H1 (cell line): ENCODE results near the gene TRHDE. TPM values are rescaled to one million over a fixed set of nuclear protein-coding genes. Genes with fewer than 3 reads are reported as not detected.

ENCODE experiments used
- CTCF ChIA-PET: fragments of 300-600 bp; sonication (Branson Sonifier 250); formaldehyde crosslinking; loops from one replicate; lab custom pipeline; 2021; ENCODE audit not compliant: partially characterized antibody; lab: Charles Lee
- POLR2A ChIA-PET: fragments of 300-600 bp; sonication (Branson Sonifier 250); formaldehyde crosslinking; loops from one replicate; lab custom pipeline; 2021; ENCODE audit warnings: inconsistent platforms; ENCODE audit not compliant: partially characterized antibody; lab: Charles Lee
- DNase-seq, 2 experiments: peaks; one replicate each; pipeline versions ENCODE4 v3.0.0 to v3.0.0-alpha.2; 2010 to 2022; ENCODE audit warnings: low spot score in 2 of 2, low read depth in 1 of 2, mixed read lengths in 1 of 2
- FAIRE-seq: peaks from 2 replicates; lab custom pipeline; 2011; peaks lifted over from hg19 to GRCh38; lab: Jason Lieb, UNC
- H2AFZ ChIP-seq: 2 replicates; pipeline ENCODE4 v1.8.1; 2012; ENCODE audit warnings: low read length, inconsistent platforms
- H2AK5ac ChIP-seq: 2 replicates; pipeline ENCODE4 v1.6.1; 2013; ENCODE audit warnings: low read depth, low read length
- H2BK120ac ChIP-seq: replicated peaks from 2 replicates; pipeline ENCODE3; 2013; ENCODE audit warnings: low read depth, low read length, inconsistent platforms
- H2BK12ac ChIP-seq: 2 replicates; pipeline ENCODE4 v1.6.1; 2013; ENCODE audit warnings: low read depth, low read length
- H2BK15ac ChIP-seq: 2 replicates; pipeline ENCODE4 v1.6.1; 2013; ENCODE audit warnings: low read length
- H2BK20ac ChIP-seq: 2 replicates; pipeline ENCODE4 v1.6.1; 2013; ENCODE audit warnings: low read length
- H2BK5ac ChIP-seq: 2 replicates; pipeline ENCODE4 v1.6.1; 2013; ENCODE audit warnings: low read depth, low read length
- H3K14ac ChIP-seq: 2 replicates; pipeline ENCODE4 v1.6.1; 2013; ENCODE audit warnings: inconsistent platforms; ENCODE audit not compliant: insufficient read length
- H3K18ac ChIP-seq: 2 replicates; pipeline ENCODE4 v1.6.1; 2013; ENCODE audit warnings: low read length; ENCODE audit errors: extremely low read depth
- H3K23ac ChIP-seq: 2 replicates; pipeline ENCODE4 v1.6.1; 2013; ENCODE audit warnings: inconsistent platforms; ENCODE audit not compliant: insufficient read length
- H3K23me2 ChIP-seq: 2 replicates; pipeline ENCODE4 v1.6.1; 2013; ENCODE audit warnings: low read depth, low read length
- H3K27ac ChIP-seq: 2 replicates; pipeline ENCODE4 v1.6.1; 2011; ENCODE audit warnings: low read depth, low read length, inconsistent platforms
- H3K27me3 ChIP-seq, 4 experiments: replicated peaks in 1 of 4; 1 replicate in 1 of 4; 2 replicates in 3 of 4; pipeline versions ENCODE4 v1.6.1 to v1.8.1; 2011 to 2013; ENCODE audit warnings: low read length in 3 of 4, mild to moderate bottlenecking in 3 of 4, inconsistent platforms in 2 of 4, mixed read lengths in 2 of 4, moderate library complexity in 1 of 4; ENCODE audit not compliant: control insufficient read depth in 3 of 4, insufficient read depth in 3 of 4; ENCODE audit errors: extremely low read depth in 1 of 4
- H3K36me3 ChIP-seq, 4 experiments: 2 replicates each; pipeline versions ENCODE4 v1.6.1 to v1.8.1; 2011 to 2013; ENCODE audit warnings: mild to moderate bottlenecking in 4 of 4, low read length in 3 of 4, moderate library complexity in 2 of 4, control low read depth in 1 of 4, inconsistent platforms in 1 of 4; ENCODE audit not compliant: insufficient read depth in 4 of 4, control insufficient read depth in 2 of 4
- H3K4ac ChIP-seq: replicated peaks from 2 replicates; pipeline ENCODE3; 2013; ENCODE audit warnings: low read length, low read depth, mixed read lengths, inconsistent platforms; ENCODE audit not compliant: insufficient read length
- H3K4me1 ChIP-seq, 4 experiments: replicated peaks in 1 of 4; 1 replicate in 1 of 4; 2 replicates in 3 of 4; pipeline versions ENCODE4 v1.6.1 to v1.8.1; 2011 to 2013; ENCODE audit warnings: low read length in 3 of 4, inconsistent platforms in 2 of 4, mixed read lengths in 1 of 4; ENCODE audit not compliant: insufficient read depth in 4 of 4, control insufficient read depth in 3 of 4
- H3K4me2 ChIP-seq, 2 experiments: 2 replicates each; pipeline versions ENCODE4 v1.6.1 to v1.8.1; 2011 to 2013; ENCODE audit warnings: low read depth in 2 of 2, low read length in 2 of 2, control low read depth in 1 of 2, inconsistent platforms in 1 of 2, mild to moderate bottlenecking in 1 of 2; ENCODE audit not compliant: insufficient read depth in 1 of 2
- H3K4me3 ChIP-seq, 4 experiments: fragments of 200-600, 300-600 bp in 1 of 4; sonication (generic), shearing (Covaris generic), sonication (Bioruptor Twin) in 1 of 4; 2 replicates each; pipeline versions ENCODE4 v1.5.1 to v1.8.1; 2011 to 2016; ENCODE audit warnings: low read length in 4 of 4, low read depth in 3 of 4, control low read depth in 2 of 4, inconsistent platforms in 2 of 4, mild to moderate bottlenecking in 2 of 4, mixed read lengths in 1 of 4, moderate library complexity in 1 of 4; ENCODE audit not compliant: insufficient read depth in 2 of 4; ENCODE audit errors: extremely low read depth in 1 of 4
- H3K56ac ChIP-seq: replicated peaks from 2 replicates; pipeline ENCODE3; 2013; ENCODE audit warnings: low read depth, mild to moderate bottlenecking, mixed read lengths, low read length, inconsistent platforms; ENCODE audit not compliant: insufficient read length
- H3K79me1 ChIP-seq: 2 replicates; pipeline ENCODE4 v1.6.1; 2013; ENCODE audit warnings: low read depth, low read length, control low read depth
- H3K79me2 ChIP-seq, 2 experiments: 2 replicates each; pipeline versions ENCODE4 v1.6.1 to v1.8.1; 2012 to 2013; ENCODE audit warnings: low read length in 2 of 2, mild to moderate bottlenecking in 2 of 2, inconsistent platforms in 1 of 2; ENCODE audit not compliant: insufficient read depth in 2 of 2, control insufficient read depth in 1 of 2
- H3K9ac ChIP-seq, 4 experiments: replicated peaks in 1 of 4; 1 replicate in 1 of 4; 2 replicates in 3 of 4; pipeline versions ENCODE4 v1.6.1 to v1.8.1; 2011 to 2013; ENCODE audit warnings: low read depth in 3 of 4, low read length in 3 of 4, control low read depth in 2 of 4, mild to moderate bottlenecking in 2 of 4, moderate library complexity in 2 of 4, inconsistent platforms in 1 of 4; ENCODE audit errors: extremely low read depth in 1 of 4
- H3K9me3 ChIP-seq, 2 experiments: 2 replicates each; pipeline versions ENCODE4 v1.6.1 to v1.8.1; 2012 to 2013; ENCODE audit warnings: mild to moderate bottlenecking in 2 of 2, moderate library complexity in 2 of 2, control low read depth in 1 of 2, inconsistent platforms in 1 of 2, low read depth in 1 of 2, low read length in 1 of 2, mixed read lengths in 1 of 2; ENCODE audit not compliant: insufficient read depth in 2 of 2
- H4K20me1 ChIP-seq, 2 experiments: replicated peaks in 1 of 2; 2 replicates each; pipeline versions ENCODE3 to v1.8.1; 2011 to 2013; ENCODE audit warnings: inconsistent platforms in 2 of 2, low read length in 2 of 2, mild to moderate bottlenecking in 1 of 2; ENCODE audit not compliant: insufficient read depth in 2 of 2, control insufficient read depth in 1 of 2
- H4K5ac ChIP-seq: 2 replicates; pipeline ENCODE4 v1.6.1; 2013; ENCODE audit warnings: low read length, low read depth, mixed read lengths, inconsistent platforms; ENCODE audit not compliant: insufficient read length
- H4K8ac ChIP-seq: 2 replicates; pipeline ENCODE4 v1.8.0; 2013; ENCODE audit warnings: mild to moderate bottlenecking, moderate library complexity, low read length, inconsistent platforms; ENCODE audit not compliant: insufficient read depth; ENCODE audit errors: extremely low read depth
- H4K91ac ChIP-seq: replicated peaks from 2 replicates; pipeline ENCODE3; 2013; ENCODE audit warnings: low read length, mixed read lengths, inconsistent platforms; ENCODE audit not compliant: insufficient read length
- EGR1 ChIP-seq: IDR thresholded peaks from 2 replicates; pipeline ENCODE4 v1.6.1; 2011; ENCODE audit warnings: low read depth, low read length, borderline replicate concordance
- WGBS, 2 experiments: shearing (Covaris generic) in 1 of 2; methylation state at CpG; one replicate each; pipeline versions ENCODE4 v1.1.6 to v1.1.7; 2013 to 2015; ENCODE audit warnings: low lambda C conversion rate in 2 of 2, mixed read lengths in 2 of 2, inconsistent platforms in 1 of 2, low coverage in 1 of 2, missing lambda C conversion rate in 1 of 2; ENCODE audit not compliant: insufficient replicate concordance in 2 of 2, insufficient coverage in 1 of 2, insufficient read length in 1 of 2; ENCODE audit errors: extremely low coverage in 1 of 2, missing lambda C conversion rate in 1 of 2; 5-methylcytosine and 5-hydroxymethylcytosine counted together
- polyA plus RNA-seq, 7 experiments: library from polyadenylated mRNA; depleted of rRNA in 3 of 7; stranded (reverse) in 5 of 7; unstranded in 2 of 7; fragments of >200 nt in 5 of 7; fragments of 200-250 nt in 2 of 7; gene quantifications; 1 replicate in 5 of 7; 2 replicates in 1 of 7; 4 replicates in 1 of 7; pipeline versions ENCODE4 v1.2.1 to v1.2.3, GENCODE V29; 2011 to 2013; ENCODE audit warnings: missing spikeins in 2 of 7, mixed read lengths in 2 of 7
- total RNA-seq: library from RNA; stranded (reverse); fragmentation: NEBNext Ultra II Directional; extraction: Animal tissue kit (Norgen Biotek cat#: 25700); gene quantifications from 2 replicates; pipeline ENCODE4 v1.2.1, GENCODE V29; 2021

The TRHDE gene
- total and polyA plus RNA-seq, 2 of the 8 experiments (the other 6 are each of a cell fraction or from before 2014, with no cell fraction given): 1.3 to 5.0 TPM

- H3K27ac ChIP-seq: no peak overlapping the region
- no peak overlapping the region for H2BK5ac ChIP-seq
- no peaks in the 10 kb centered on the region for H3K36me3 ChIP-seq
- no peak overlapping the region for H3K9ac ChIP-seq
- H2AK5ac ChIP-seq: no peak overlapping the region
- no peak for DNase-seq
- no peak overlapping the region for H2BK15ac ChIP-seq
- no peaks in the 10 kb centered on the region; the same call in 1 of the 2 replicates for H3K23me2 ChIP-seq
- H3K18ac ChIP-seq: no peak overlapping the region
- no peak overlapping the region for H2AFZ ChIP-seq
- no peak overlapping the region for H3K23ac ChIP-seq
- TF ChIP-seq EGR1: no peak
- TF ChIP-seq, all 59 proteins: peak for 0
- no peak overlapping the region for H2BK120ac ChIP-seq
- H4K5ac ChIP-seq: no peak overlapping the region
- no peak overlapping the region for H3K4me2 ChIP-seq
- H3K56ac ChIP-seq: no peak overlapping the region
- no peak overlapping the region for H3K4ac ChIP-seq
- H3K14ac ChIP-seq: no peak overlapping the region
- no peak overlapping the region for H3K4me3 ChIP-seq
- H3K79me1 ChIP-seq: no peaks in the 10 kb centered on the region
- H3K9me3 ChIP-seq: no peaks in the 10 kb centered on the region
- CTCF ChIA-PET: interaction anchor here (1.1 kb wide), 1 partner anchor 37 kb away, joined by 3 read pairs; no protein-coding TSS in a partner anchor
- POLR2A ChIA-PET: no interaction called here
- H4K20me1 ChIP-seq: no peaks in the 10 kb centered on the region
- no peaks in the 10 kb centered on the region for H3K79me2 ChIP-seq
- H2BK12ac ChIP-seq: no peak overlapping the region
- FAIRE-seq: no peak
- H2BK20ac ChIP-seq: no peak overlapping the region
- no peak overlapping the region for H4K91ac ChIP-seq
- WGBS, 2 experiments: 87% methylated on average over 2 of the region's 2 CpGs; no CpG with 5 or more reads in 1 of the 2 experiments
- no peaks in the 10 kb centered on the region for H3K27me3 ChIP-seq
- H4K8ac ChIP-seq: no peak overlapping the region
- no peaks in the 10 kb centered on the region for H3K4me1 ChIP-seq
These were observed 32.6 kb downstream of the TRHDE start for GRCh38 chr12:72304751-72305150.
